ENCODE data around the gene F11. TPM values are rescaled to one million over a fixed set of nuclear protein-coding genes. Genes with fewer than 3 reads are reported as not detected.

The F11 gene
- total RNA-seq: not detected

DNA sequence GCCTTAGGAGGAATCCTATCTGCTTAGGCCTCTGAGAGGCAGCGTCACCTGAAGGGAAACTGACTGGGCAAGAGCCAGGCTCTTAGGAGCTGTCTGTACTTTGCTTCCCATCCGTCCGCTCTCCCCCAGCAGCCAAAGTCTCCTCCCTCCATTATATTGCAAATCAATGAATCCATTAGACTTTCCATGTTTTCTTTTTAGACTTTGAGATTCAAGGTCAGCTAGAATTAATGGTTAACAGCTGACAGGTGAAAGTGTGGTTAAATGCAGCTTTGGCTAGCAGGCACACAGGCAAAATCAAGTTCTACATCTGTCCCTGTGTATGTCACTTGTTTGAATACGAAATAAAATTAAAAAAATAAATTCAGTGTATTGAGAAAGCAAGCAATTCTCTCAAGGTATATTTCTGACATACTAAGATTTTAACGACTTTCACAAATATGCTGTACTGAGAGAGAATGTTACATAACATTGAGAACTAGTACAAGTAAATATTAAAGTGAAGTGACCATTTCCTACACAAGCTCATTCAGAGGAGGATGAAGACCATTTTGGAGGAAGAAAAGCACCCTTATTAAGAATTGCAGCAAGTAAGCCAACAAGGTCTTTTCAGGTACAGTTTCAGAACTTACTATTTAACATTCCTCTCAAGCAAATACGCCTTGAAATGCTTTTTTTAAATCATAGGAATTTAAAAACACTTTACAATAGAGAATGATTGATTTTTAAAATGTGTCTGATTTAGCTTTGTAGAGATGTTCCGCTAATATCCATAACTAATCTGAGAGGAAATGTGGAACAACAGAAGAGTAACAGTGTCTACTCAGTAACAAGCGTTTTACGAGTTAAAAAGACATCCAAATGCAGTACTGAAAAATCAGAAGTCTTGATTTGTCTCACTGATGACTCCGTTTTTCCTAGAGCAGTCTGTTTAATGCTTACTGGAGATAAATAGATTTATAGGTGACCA lies at the start of gene F11:
Gene F11, plus strand, starts transcription at position 507 of the 970 bp plus-strand sequence. CDS start 948 bp downstream, outside the sequence.
- Mint-ChIP-seq H3K9me3 (no peaks in the 10 kb centered on the region), H3K27me3 (peaks cover 9% of the 10 kb centered on the region), H3K36me3 (ENCODE audit: low read depth) (no peaks in the 10 kb centered on the region), H3K4me1 (no peaks in the 10 kb centered on the region), H3K4me3 (no peak within 1 kb of the TSS), H3K27ac (no peak within 1 kb of the TSS)
- DNase-seq: no peak
- CTCF ChIA-PET: no interaction called here
- POLR2A ChIA-PET: no interaction called here

DNA sequence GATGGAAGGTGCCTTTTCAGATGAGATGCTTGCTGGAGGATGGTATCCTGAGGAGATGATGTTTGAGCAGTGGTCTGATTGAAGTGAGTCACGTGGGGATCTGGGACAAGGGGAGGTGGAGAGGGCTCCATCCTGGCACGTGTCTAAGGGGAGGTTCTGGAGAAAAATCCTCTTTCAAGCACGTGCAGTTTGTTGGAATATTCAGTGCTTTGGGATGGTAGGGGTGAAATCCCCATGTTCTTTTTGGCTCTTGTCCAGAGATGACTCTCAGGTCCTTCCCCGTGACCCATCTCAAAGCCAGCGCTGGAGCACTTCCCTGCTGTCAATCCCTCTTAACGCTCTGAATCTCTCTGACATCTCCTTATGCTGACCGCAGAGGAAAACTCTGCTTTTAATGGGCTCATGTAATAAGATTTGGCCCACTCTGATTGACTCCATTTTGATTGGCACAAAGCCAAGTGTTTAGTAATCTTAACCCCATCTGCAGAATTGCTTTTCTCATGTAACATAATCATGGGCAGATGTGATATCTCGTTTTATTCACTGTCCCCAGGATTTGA lies 49.4 kb upstream of the F11 start:
- H3K4me1 Mint-ChIP-seq: no peaks in the 10 kb centered on the region
- ChIA-PET POLR2A (no interaction called here), CTCF (no interaction called here)
- H3K27ac Mint-ChIP-seq: no peak overlapping the region
- no peaks in the 10 kb centered on the region for H3K36me3 Mint-ChIP-seq (ENCODE audit: low read depth)
- no peaks in the 10 kb centered on the region for H3K9me3 Mint-ChIP-seq
- no peak overlapping the region for H3K4me3 Mint-ChIP-seq
- DNase-seq: no peak
- H3K27me3 Mint-ChIP-seq: no peaks in the 10 kb centered on the region

DNA sequence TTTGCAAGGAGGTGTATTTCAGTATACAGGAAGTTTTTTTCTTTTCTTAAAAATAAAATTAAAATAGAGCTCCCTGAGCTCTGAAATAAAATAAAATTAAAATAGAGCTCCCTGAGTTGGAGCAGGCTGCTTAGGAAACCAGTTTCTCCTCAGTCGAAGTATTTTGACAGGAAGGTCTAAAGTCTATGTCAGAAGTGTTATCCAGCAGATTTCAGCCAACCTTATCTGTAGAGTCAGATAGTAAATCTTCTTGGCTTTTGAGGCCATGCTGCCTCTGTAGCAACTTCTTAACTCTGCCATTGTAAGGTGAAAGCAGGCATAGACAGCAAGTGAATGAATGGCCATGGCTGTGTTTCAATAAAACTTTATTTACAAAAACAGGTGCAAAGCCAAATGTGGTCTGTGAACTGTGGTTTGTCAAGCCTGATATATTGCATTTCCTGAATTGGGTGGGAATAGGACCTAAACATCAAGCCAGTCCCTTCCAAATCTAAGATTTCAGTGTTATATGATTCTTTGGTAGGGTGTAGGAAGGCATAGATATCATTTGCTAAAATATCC lies 48.2 kb upstream of the F11 start:
- ChIA-PET CTCF (no interaction called here), POLR2A (no interaction called here)
- H3K27me3 Mint-ChIP-seq: no peaks in the 10 kb centered on the region
- no peaks in the 10 kb centered on the region for H3K36me3 Mint-ChIP-seq (ENCODE audit: low read depth)
- H3K4me1 Mint-ChIP-seq: no peaks in the 10 kb centered on the region
- DNase-seq: no peak
- H3K9me3 Mint-ChIP-seq: no peaks in the 10 kb centered on the region
- H3K27ac Mint-ChIP-seq: no peak overlapping the region
- no peak overlapping the region for H3K4me3 Mint-ChIP-seq

DNA sequence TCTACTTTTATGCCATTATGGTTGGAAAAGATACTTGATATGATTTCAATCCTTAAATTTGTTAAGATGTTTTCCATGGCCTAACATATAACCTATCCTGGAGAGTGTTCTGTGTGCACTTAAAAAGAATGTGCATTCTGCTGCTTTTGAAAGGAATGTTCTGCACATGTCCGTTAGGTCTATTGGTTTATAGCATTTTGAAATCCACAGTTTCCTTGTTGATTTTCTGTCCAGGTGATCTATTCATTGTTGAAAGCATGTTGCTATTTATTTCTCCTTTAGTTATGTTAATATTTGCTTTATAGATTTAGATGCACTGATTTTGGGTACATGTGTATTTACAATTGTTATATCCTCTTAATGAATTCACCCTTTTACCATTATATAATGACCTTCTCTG lies 44.4 kb upstream of the F11 start:
- ChIA-PET CTCF (no interaction called here), POLR2A (no interaction called here)
- Mint-ChIP-seq H3K9me3 (peaks cover 17% of the 10 kb centered on the region), H3K27ac (no peak overlapping the region), H3K36me3 (ENCODE audit: low read depth) (no peaks in the 10 kb centered on the region), H3K27me3 (no peaks in the 10 kb centered on the region), H3K4me1 (no peaks in the 10 kb centered on the region), H3K4me3 (no peak overlapping the region)
- no peak for DNase-seq

DNA sequence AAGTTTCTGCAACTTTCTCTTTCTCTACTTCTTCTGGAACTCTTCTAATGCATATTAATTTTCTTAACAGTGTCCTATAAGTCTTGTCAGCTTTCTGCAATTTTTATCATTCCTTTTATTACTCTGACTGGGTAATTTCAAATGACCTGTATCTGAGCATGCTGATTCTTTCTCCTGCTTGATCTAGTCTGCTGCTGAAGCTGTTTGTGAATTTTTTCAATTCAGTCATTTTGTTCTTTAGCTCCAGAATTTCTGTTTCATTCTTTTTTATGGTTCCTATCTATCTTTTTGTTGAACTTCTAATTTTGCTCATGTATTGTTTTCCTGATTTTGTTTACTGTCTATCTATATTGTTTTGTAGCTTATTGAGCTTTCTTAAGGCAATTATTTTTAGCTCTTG lies 40.1 kb upstream of the F11 start:
- ChIA-PET CTCF (no interaction called here), POLR2A (no interaction called here)
- peaks cover 23% of the 10 kb centered on the region for H3K9me3 Mint-ChIP-seq
- no peak overlapping the region for H3K27ac Mint-ChIP-seq
- no peaks in the 10 kb centered on the region for H3K27me3 Mint-ChIP-seq
- no peak overlapping the region for H3K4me3 Mint-ChIP-seq
- no peaks in the 10 kb centered on the region for H3K4me1 Mint-ChIP-seq
- no peaks in the 10 kb centered on the region for H3K36me3 Mint-ChIP-seq (ENCODE audit: low read depth)
- DNase-seq: no peak

DNA sequence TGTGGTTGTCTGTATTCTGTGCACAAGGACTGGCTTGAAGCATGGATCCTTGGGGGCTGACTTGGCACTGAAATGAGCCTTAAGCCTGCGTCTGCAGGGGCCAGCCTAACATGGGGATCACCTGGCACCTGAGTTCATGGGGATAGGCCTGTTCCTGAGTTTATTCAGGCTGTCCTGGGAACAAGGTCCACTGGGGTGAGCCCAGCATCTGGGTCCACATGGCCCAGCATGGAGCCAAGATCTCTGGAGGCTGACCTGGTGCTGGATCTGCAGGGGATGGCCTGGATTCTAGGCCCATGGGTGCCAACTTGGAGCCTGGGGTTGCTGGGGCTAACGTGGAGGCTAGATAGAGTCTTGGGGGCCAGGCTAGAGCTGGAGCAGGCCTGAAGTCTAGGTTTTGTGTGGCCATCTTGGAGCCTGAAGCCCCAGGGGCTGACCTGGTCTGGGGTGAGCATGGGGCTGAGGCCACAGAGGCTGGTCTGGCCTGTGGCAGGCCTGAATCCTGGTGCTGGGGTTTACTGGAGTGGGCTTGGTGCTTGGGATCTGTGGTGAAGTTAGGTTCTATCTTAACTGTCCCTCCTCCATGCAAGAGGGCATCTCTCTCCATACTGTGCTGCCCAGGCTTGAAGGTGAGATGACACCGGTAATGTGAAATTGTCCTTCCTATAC lies 39.3 kb upstream of the F11 start:
- no peaks in the 10 kb centered on the region for H3K36me3 Mint-ChIP-seq (ENCODE audit: low read depth)
- H3K9me3 Mint-ChIP-seq: peaks cover 23% of the 10 kb centered on the region
- DNase-seq: no peak
- no peaks in the 10 kb centered on the region for H3K27me3 Mint-ChIP-seq
- H3K4me1 Mint-ChIP-seq: no peaks in the 10 kb centered on the region
- ChIA-PET CTCF (no interaction called here), POLR2A (no interaction called here)
- no peak overlapping the region for H3K27ac Mint-ChIP-seq
- no peak overlapping the region for H3K4me3 Mint-ChIP-seq

DNA sequence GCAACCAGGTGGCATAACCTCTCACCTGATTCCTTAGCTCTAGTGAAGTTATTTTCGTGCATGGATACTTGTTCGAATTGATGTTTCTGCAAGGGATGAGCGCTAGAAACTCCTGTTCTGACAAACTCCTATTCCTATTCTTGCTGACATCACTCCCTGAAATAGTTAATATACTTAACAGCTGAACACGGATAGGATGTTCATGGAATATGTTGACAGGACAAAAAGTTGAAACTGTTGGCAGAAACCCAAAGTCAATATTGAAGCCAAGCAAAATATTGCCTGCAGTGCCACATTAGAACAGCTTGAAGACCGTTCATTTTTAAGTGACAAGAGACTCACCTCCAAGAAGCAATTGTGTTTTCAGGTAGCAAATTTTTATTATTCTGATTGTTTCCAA lies 38.8 kb upstream of the F11 start, which contains the start of gene KLKB1:
Gene KLKB1, plus strand, starts transcription at position 287 of the 400 bp plus-strand sequence. CDS start 689 bp downstream, outside the sequence.
- no peak for DNase-seq
- peaks cover 23% of the 10 kb centered on the region for H3K9me3 Mint-ChIP-seq
- POLR2A ChIA-PET: no interaction called here
- H3K27me3 Mint-ChIP-seq: no peaks in the 10 kb centered on the region
- CTCF ChIA-PET: no interaction called here
- H3K27ac Mint-ChIP-seq: no peak within 1 kb of the TSS
- no peaks in the 10 kb centered on the region for H3K4me1 Mint-ChIP-seq
- no peaks in the 10 kb centered on the region for H3K36me3 Mint-ChIP-seq (ENCODE audit: low read depth)
- no peak within 1 kb of the TSS for H3K4me3 Mint-ChIP-seq

DNA sequence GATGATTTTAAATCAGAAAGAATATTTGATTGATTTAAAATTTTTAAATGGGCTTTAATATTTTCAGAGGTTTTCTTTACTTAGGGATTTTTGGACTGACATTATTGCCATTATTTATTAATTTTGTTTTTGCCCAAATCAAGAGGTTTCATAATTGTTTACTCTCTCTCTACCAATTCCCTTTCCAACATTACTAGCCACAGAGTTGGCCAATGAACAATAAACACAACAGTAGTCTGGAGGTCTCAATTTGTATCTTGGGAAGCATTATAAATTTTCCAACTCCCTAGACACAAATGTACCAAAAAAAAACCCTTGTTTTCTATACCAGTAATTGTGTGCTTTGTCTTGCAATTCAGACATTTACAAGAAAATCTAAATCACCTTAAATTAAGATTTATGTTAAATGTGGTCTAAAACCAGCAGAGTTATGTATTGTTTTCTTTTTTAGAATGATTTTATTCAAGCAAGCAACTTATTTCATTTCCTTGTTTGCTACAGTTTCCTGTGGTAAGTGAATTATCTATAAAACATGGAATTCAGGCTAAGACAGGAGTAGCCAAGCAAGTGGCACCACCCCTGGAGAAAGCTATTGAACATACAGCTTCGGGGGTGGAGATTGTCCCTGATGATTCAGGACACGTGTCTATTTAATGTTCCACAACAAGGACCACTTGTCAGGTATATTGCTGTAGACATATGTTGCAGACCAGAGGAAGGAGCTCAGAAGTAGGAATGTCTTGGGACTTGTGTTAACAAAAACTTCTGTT lies 38.1 kb upstream of the F11 start:
- H3K36me3 Mint-ChIP-seq (ENCODE audit: low read depth): no peaks in the 10 kb centered on the region
- ChIA-PET POLR2A (no interaction called here), CTCF (no interaction called here)
- H3K4me1 Mint-ChIP-seq: no peaks in the 10 kb centered on the region
- H3K27ac Mint-ChIP-seq: no peak overlapping the region
- H3K27me3 Mint-ChIP-seq: no peaks in the 10 kb centered on the region
- peaks cover 22% of the 10 kb centered on the region for H3K9me3 Mint-ChIP-seq
- H3K4me3 Mint-ChIP-seq: no peak overlapping the region
- DNase-seq: no peak

DNA sequence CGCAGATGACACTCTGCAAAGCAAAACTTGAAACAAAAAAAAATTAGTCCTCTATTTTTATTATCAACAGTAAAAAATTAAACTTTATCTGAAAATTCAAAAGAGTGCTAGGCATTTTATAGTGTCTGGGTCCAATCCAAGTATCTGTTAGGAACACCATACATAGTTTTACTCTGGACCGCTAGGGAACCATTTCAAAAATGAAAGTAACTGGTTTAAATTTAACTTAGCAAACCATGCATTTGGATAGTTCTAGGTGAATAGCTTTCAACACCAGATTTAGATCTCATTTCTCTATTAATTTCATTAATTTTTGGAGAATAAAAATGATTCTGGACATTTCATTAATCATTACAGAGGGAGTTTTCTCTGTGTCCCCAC lies 37.5 kb upstream of the F11 start:
- H3K4me1 Mint-ChIP-seq: no peaks in the 10 kb centered on the region
- no peaks in the 10 kb centered on the region for H3K27me3 Mint-ChIP-seq
- ChIA-PET POLR2A (no interaction called here), CTCF (no interaction called here)
- DNase-seq: no peak
- no peak overlapping the region for H3K4me3 Mint-ChIP-seq
- H3K27ac Mint-ChIP-seq: no peak overlapping the region
- H3K9me3 Mint-ChIP-seq: peaks cover 20% of the 10 kb centered on the region
- no peaks in the 10 kb centered on the region for H3K36me3 Mint-ChIP-seq (ENCODE audit: low read depth)

DNA sequence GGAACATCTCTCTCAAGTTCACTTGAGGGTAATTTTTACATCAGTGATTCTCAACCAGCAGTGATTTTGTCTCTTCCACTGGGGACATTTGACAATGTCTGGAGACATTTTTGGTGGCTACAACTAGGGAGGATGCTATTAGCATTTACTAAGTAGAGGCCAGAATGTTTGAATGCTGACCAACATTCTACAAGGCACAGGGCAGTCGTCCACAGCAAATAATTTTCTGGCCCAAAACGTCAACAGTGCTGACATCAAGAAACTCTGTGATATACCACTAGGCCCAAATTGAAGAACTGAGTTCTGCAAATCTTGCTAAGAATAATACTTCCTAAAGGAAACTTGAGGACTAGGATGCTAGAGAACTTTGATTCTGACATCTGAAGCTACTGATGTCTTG lies 31.6 kb upstream of the F11 start:
- Mint-ChIP-seq H3K27ac (no peak overlapping the region), H3K4me3 (no peak overlapping the region), H3K27me3 (no peaks in the 10 kb centered on the region), H3K36me3 (ENCODE audit: low read depth) (no peaks in the 10 kb centered on the region), H3K9me3 (peaks cover 1% of the 10 kb centered on the region), H3K4me1 (no peaks in the 10 kb centered on the region)
- ChIA-PET CTCF (no interaction called here), POLR2A (no interaction called here)
- no peak for DNase-seq

DNA sequence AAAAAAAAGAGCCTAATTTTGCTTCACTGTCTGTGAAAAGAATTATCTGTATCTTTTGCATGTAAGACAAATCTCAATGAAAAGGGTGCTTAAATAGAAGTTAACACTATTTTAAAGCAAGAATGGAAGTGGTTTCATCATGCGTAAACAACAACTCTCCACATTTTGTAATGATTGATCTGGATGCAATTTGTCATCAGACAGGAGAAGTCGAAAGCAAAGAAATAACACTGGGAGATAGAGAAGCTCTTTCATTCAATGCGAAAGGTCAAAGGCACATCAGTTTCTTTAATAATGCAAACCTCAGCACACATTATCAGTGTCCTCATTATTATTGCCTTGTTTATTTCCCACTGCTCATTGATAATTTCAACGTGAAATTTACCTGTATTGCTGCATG lies 29.9 kb upstream of the F11 start:
- Mint-ChIP-seq H3K9me3 (no peaks in the 10 kb centered on the region), H3K36me3 (ENCODE audit: low read depth) (no peaks in the 10 kb centered on the region), H3K4me1 (no peaks in the 10 kb centered on the region), H3K4me3 (no peak overlapping the region), H3K27me3 (no peaks in the 10 kb centered on the region), H3K27ac (no peak overlapping the region)
- ChIA-PET CTCF (no interaction called here), POLR2A (no interaction called here)
- DNase-seq: no peak

DNA sequence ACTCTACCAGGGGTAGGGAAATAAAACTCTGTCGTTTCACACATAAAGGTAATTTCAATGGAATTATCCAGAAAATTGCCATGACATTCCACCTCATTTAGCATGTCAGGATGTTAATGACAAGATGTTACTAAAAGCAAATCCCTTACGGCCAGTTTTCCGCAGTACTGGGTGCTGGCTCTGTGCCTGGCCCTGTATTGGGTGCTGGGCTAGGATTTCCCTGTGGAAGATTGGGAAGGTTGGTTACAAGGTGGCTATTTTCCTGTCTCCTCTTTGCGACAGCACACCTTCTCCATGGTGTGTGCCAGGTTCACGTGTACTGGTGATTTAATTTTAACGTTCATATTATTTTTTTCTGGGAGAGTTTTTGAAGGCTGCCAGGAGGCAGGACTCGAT lies 25.5 kb upstream of the F11 start:
- no peak overlapping the region for H3K27ac Mint-ChIP-seq
- POLR2A ChIA-PET: no interaction called here
- H3K36me3 Mint-ChIP-seq (ENCODE audit: low read depth): no peaks in the 10 kb centered on the region
- H3K27me3 Mint-ChIP-seq: no peaks in the 10 kb centered on the region
- CTCF ChIA-PET: interaction anchor here (0.7 kb wide), 1 partner anchor 63 kb away, joined by 3 read pairs; no protein-coding TSS in a partner anchor
- DNase-seq: no peak
- H3K9me3 Mint-ChIP-seq: no peaks in the 10 kb centered on the region
- H3K4me1 Mint-ChIP-seq: no peaks in the 10 kb centered on the region
- no peak overlapping the region for H3K4me3 Mint-ChIP-seq

Data from activated CD4-positive, alpha-beta T cell treated with anti-CD3 and anti-CD28 coated beads, Interleukin-2, amount 10 ng/mL, durations not matched to agents 7 days and 5 days (primary cell).